GM10266 (cell line): ENCODE results near the gene SOD1.

ENCODE experiments used
- DNase-seq: peaks from one replicate; pipeline ENCODE4 v3.0.0; 2012; ENCODE audit errors: extremely low spot score
- TF ChIP-seq, protein P1 (sequence below): IDR thresholded peaks from 2 replicates; pipeline ENCODE4 v1.5.1; 2012; ENCODE audit warnings: mild to moderate bottlenecking, low read depth; ENCODE audit not compliant: control insufficient read depth, insufficient read depth; ENCODE audit errors: missing control alignments

The SOD1 gene

DNA sequence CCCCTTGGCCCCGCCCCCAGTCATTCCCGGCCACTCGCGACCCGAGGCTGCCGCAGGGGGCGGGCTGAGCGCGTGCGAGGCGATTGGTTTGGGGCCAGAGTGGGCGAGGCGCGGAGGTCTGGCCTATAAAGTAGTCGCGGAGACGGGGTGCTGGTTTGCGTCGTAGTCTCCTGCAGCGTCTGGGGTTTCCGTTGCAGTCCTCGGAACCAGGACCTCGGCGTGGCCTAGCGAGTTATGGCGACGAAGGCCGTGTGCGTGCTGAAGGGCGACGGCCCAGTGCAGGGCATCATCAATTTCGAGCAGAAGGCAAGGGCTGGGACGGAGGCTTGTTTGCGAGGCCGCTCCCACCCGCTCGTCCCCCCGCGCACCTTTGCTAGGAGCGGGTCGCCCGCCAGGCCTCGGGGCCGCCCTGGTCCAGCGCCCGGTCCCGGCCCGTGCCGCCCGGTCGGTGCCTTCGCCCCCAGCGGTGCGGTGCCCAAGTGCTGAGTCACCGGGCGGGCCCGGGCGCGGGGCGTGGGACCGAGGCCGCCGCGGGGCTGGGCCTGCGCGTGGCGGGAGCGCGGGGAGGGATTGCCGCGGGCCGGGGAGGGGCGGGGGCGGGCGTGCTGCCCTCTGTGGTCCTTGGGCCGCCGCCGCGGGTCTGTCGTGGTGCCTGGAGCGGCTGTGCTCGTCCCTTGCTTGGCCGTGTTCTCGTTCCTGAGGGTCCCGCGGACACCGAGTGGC, at the start of gene SOD1:
TSS of gene SOD1 (plus strand) at position 158 of the 723 bp plus-strand sequence. CDS start at position 235, 77 bp downstream.
- peak; percentile 98 for DNase-seq
- TF ChIP-seq, protein P1, sequence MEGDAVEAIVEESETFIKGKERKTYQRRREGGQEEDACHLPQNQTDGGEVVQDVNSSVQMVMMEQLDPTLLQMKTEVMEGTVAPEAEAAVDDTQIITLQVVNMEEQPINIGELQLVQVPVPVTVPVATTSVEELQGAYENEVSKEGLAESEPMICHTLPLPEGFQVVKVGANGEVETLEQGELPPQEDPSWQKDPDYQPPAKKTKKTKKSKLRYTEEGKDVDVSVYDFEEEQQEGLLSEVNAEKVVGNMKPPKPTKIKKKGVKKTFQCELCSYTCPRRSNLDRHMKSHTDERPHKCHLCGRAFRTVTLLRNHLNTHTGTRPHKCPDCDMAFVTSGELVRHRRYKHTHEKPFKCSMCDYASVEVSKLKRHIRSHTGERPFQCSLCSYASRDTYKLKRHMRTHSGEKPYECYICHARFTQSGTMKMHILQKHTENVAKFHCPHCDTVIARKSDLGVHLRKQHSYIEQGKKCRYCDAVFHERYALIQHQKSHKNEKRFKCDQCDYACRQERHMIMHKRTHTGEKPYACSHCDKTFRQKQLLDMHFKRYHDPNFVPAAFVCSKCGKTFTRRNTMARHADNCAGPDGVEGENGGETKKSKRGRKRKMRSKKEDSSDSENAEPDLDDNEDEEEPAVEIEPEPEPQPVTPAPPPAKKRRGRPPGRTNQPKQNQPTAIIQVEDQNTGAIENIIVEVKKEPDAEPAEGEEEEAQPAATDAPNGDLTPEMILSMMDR = no peak

DNA sequence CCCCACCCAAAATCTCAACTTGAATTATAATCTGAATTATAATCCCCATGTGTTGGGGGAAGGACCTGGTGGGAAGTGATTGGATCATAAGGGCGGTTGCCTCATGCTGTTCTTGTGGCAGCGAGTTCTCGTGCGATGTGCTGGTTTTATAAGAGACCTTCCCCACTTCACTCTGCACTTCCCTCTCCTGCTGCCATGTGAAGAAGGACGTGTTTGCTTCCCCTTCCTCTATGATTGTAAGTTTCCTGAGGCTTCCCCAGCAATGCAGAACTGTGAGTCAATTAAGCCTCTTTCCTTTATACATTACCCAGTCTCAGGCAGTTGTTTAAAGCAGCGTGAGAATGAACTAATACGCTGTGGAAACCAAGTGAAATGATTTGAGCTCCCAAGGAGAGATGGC, 48.0 kb upstream of the SOD1 start:
- TF ChIP-seq, protein P1 = no peak

DNA sequence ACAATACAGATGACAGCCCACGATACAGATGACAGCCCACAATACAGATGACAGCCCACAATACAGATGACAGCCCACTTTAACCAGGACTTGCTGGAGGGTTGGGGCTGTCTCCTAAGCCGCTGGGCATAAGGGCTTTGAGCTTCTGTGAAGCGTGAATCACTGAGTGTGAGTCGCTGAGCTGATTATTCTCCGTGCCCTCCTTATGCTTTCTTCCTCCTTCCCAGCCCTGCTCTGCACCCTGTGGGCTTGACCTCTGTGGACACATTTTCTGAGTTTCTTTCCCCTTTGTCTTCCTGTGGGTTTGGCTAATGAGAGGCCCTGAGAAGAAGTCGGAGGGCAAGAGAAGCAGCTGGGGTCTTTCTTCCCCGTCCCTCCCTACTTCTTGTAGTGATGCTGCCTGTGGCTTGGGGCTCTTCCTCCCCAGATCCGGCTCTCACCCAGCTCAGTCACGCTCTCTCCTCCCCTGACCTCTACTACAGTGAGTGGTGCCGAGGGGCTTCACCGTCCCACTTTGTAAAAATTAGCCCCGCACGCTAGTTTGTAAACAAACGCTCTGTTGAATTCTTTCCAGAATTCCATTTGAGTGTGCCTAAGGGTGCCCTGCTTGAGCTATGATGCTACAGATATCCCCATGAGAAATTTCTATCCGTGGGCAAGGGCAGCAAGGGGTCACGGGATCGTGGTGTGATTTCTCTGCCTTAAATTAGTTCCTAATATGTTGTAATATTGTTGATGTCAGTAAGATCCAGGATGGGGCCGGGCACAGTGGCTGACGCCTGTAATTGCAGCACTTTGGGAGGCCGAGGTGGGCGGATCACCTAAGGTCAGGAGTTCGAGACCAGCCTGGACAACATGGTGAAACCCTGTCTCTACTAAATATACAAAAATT, 46.4 kb upstream of the SOD1 start:
- DNase-seq = no peak
- TF ChIP-seq, protein P1 = no peak

More for the DNA sequence above, 48.0 kb upstream of the SOD1 start:
- no peak for DNase-seq

DNA sequence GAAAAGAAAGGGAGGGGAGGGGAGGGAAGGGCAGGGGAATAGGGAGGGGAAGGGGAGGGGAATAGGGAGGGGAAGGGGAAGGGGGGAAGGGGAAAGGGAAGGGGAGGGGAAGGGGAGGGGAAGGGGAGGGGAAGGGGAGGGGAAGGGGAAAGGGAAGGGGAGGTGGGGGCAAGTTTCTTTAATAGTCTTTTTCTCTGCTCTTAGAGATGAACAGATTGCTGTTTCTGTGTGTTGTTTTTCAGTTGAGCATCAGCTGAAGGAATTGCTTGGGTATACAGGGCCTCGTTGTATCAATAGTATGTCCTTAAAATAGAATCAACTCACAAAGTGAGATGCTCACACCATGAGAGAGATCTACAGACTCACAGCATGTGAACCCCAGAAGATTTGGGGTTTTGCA, 44.8 kb upstream of the SOD1 start:
- TF ChIP-seq, protein P1 = no peak

DNA sequence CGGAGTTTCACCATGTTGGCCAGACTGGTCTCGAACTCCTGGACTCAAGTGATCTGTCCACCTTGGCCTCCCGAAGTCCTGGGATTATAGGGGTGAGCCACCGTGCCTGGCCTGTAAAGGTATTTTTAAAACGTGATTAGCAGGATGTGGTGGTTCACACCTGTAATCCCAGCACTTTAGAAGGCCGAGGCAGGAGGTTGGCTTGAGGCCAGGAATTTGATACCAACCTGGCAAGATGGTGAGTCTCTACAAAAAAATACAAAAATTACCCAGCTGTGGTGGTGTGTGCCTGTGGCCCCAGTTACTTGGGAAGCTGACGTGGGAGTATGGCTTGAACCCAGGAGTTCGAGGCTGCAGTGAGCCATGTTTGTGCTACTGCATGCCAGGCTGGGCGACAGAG, 43.3 kb upstream of the SOD1 start:
- TF ChIP-seq, protein P1 = no peak

More for the DNA sequence above, 44.8 kb upstream of the SOD1 start:
- DNase-seq = no peak

DNA sequence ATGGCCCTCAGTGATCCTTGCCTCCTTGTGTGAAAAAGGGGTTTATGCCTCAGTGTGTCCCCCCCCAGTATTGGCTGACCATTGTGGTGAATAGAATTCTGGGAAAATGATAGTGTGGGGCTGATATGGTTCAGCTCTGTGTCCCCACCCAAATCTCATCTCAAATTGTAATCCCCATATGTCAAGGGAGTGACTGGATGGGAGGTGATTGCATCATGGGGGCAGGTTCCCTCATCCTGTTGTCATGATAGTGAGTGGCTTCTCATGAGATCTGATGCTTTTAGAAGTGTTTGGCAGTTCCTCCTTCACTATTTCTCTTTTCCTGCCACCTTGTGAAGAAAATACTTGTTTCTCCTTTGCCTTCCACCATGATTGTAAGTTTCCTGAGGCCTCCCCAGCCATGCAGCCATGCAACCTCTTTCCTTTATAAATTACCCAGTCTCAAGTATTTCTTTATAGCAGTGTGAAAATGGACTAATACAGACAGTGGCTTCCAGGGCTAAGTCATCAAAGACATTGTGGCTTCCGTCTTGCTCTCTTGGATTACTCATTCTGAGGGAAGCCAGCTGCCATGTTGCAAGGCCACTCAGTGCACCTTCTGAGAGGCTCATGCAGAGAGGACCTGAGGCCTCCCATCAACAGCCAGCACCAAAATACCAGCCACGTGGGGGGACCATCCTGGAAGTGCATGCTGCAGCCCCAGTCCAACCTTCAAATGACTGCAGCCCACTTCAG, 40.6 kb upstream of the SOD1 start:
- TF ChIP-seq, protein P1 = no peak
- DNase-seq = no peak

More for the DNA sequence above, 43.3 kb upstream of the SOD1 start:
- DNase-seq = no peak
